ENCODE measurements around the gene KCNJ5. TPM values are rescaled to one million over a fixed set of nuclear protein-coding genes. Genes with fewer than 3 reads are reported as not detected.

Gene KCNJ5
- total RNA-seq, 1 experiment from 2014 or later: 0.11 TPM

- H3T11ph ChIP-seq (ENCODE audit: low read length): no peak overlapping the region
- H2BK5ac ChIP-seq (ENCODE audit: insufficient read length, low read length): no peak overlapping the region
- H3K4ac ChIP-seq (ENCODE audit: low read depth, low read length): no peak overlapping the region
- TF ChIP-seq, protein P1, sequence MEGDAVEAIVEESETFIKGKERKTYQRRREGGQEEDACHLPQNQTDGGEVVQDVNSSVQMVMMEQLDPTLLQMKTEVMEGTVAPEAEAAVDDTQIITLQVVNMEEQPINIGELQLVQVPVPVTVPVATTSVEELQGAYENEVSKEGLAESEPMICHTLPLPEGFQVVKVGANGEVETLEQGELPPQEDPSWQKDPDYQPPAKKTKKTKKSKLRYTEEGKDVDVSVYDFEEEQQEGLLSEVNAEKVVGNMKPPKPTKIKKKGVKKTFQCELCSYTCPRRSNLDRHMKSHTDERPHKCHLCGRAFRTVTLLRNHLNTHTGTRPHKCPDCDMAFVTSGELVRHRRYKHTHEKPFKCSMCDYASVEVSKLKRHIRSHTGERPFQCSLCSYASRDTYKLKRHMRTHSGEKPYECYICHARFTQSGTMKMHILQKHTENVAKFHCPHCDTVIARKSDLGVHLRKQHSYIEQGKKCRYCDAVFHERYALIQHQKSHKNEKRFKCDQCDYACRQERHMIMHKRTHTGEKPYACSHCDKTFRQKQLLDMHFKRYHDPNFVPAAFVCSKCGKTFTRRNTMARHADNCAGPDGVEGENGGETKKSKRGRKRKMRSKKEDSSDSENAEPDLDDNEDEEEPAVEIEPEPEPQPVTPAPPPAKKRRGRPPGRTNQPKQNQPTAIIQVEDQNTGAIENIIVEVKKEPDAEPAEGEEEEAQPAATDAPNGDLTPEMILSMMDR (conservative IDR thresholded peaks at IDR 0.05): no peak
- H3K27ac Mint-ChIP-seq: no peak overlapping the region
- H3K23ac ChIP-seq (ENCODE audit: insufficient read length, low read depth, low read length): no peak overlapping the region
- no peak overlapping the region for H4K91ac ChIP-seq (ENCODE audit: insufficient read length, low read depth, low read length)
- H3K4me1 Mint-ChIP-seq: peaks cover 11 to 16% of the 10 kb centered on the region in 2 experiments
- no peak overlapping the region for H3K4me2 ChIP-seq (ENCODE audit: insufficient read depth, insufficient read length, low read length)
- H2BK20ac ChIP-seq (ENCODE audit: low read depth, low read length, poor library complexity, severe bottlenecking): no peak overlapping the region
- H3K14ac ChIP-seq (ENCODE audit: insufficient read depth, low read length): no peak overlapping the region
- no peaks in the 10 kb centered on the region for H3K79me2 ChIP-seq (ENCODE audit: insufficient read depth, low read length)
- H3K9me3 ChIP-seq (ENCODE audit: control insufficient read depth, low read depth, low read length): no peaks in the 10 kb centered on the region
- H4K8ac ChIP-seq (replicated peaks; ENCODE audit: insufficient read length, low read depth, low read length): no peak overlapping the region
- no peaks in the 10 kb centered on the region; a peak in 1 of 5 replicates for H3K9me3 Mint-ChIP-seq
- no peak overlapping the region for H2BK15ac ChIP-seq (ENCODE audit: low read depth, low read length)
- no peaks in the 10 kb centered on the region for H3K4me1 ChIP-seq (ENCODE audit: insufficient read depth, low read length)
- no peaks in the 10 kb centered on the region for H3K36me3 Mint-ChIP-seq (ENCODE audit: insufficient read depth in 1 of 3, low read depth in 3 of 3)
- H4K5ac ChIP-seq (ENCODE audit: insufficient read length, low read depth, low read length): no peak overlapping the region
- peaks cover 8% of the 10 kb centered on the region for H3K23me2 ChIP-seq (ENCODE audit: insufficient read length, low read depth, low read length, poor library complexity, severe bottlenecking)
- no peak overlapping the region for H3K9ac ChIP-seq (ENCODE audit: extremely low read depth, insufficient read length, low read length)
- H3K4me3 Mint-ChIP-seq: no peak overlapping the region; a peak in 1 of 5 replicates
- H2AK5ac ChIP-seq (ENCODE audit: insufficient read length, low read length): no peak overlapping the region
- no peak overlapping the region for H2BK120ac ChIP-seq (ENCODE audit: low read depth, low read length, poor library complexity, severe bottlenecking)
- no peaks in the 10 kb centered on the region for H4K20me1 ChIP-seq (ENCODE audit: control insufficient read depth, insufficient read depth, insufficient read length)
- H3K79me1 ChIP-seq (ENCODE audit: insufficient read depth, low read depth, low read length, poor library complexity, severe bottlenecking): no peaks in the 10 kb centered on the region
- no peak overlapping the region for H3K56ac ChIP-seq (ENCODE audit: insufficient read length, low read depth, low read length)
- peaks cover 44% of the 10 kb centered on the region for H3K27me3 ChIP-seq (ENCODE audit: insufficient read depth, low read length)
- no peak overlapping the region for H3K27ac ChIP-seq (ENCODE audit: insufficient read length, low read depth, low read length)
- H2BK12ac ChIP-seq (ENCODE audit: insufficient read length, low read depth, low read length): no peak overlapping the region
- no peak overlapping the region for H3K18ac ChIP-seq (ENCODE audit: insufficient read length, low read depth, low read length)
- no CpG with 5 or more reads among the region's 9 CpGs for WGBS (ENCODE audit: extremely low coverage, insufficient read length, low lambda C conversion rate)
- H3K27me3 Mint-ChIP-seq (ENCODE audit: low read depth): peaks cover 93% of the 10 kb centered on the region
- DNase-seq: no peak
- no peak overlapping the region for H2AFZ ChIP-seq (ENCODE audit: low read length)
These were observed 2.6 kb downstream of the KCNJ5 start for GRCh38 chr11:128893578-128894285.

Data from H9 (cell line).